HCT116 (cell line): ENCODE results near the gene CA7.

Experiments used
- CBX3 ChIP-seq: IDR thresholded peaks from 2 replicates; pipeline ENCODE4 v1.6.1; 2012; ENCODE audit warnings: low read depth
- CTCF ChIP-seq, 3 experiments: fragments of 200-600 bp in 1 of 3; sonication (generic) in 1 of 3; IDR thresholded peaks in 2 of 3; conservative IDR thresholded peaks in 1 of 3; 2 replicates each; pipeline ENCODE4 v1.5.1; 2012 to 2017; ENCODE audit warnings: low read depth in 2 of 3, low read length in 2 of 3, antibody characterized with exemption in 1 of 3, borderline replicate concordance in 1 of 3, control low read depth in 1 of 3, mild to moderate bottlenecking in 1 of 3, mixed read lengths in 1 of 3, mixed run types in 1 of 3, moderate library complexity in 1 of 3; ENCODE audit not compliant: insufficient read depth in 1 of 3
- ELF1 ChIP-seq: IDR thresholded peaks from 2 replicates; pipeline ENCODE4 v1.6.1; 2012; ENCODE audit warnings: low read depth, borderline replicate concordance
- EZH2 ChIP-seq: fragments of 200-600 bp; sonication (generic); IDR thresholded peaks from 2 replicates; pipeline ENCODE4 v1.6.1; 2017; ENCODE audit warnings: antibody characterized with exemption, mixed run types
- MAX ChIP-seq: IDR thresholded peaks from 2 replicates; pipeline ENCODE4 v1.6.1; 2012
- POLR2A ChIP-seq: IDR thresholded peaks from 2 replicates; pipeline ENCODE4 v1.7.0; 2011; ENCODE audit warnings: borderline replicate concordance; ENCODE audit not compliant: insufficient read depth, insufficient read length; ENCODE audit errors: extremely low read depth
- POLR2AphosphoS5 ChIP-seq: IDR thresholded peaks from 2 replicates; pipeline ENCODE4 v1.6.1; 2011; ENCODE audit warnings: mild to moderate bottlenecking, low read depth, low read length, moderate library complexity
- RAD21 ChIP-seq: IDR thresholded peaks from 2 replicates; pipeline ENCODE4 v1.6.1; 2012; ENCODE audit warnings: low read depth, mild to moderate bottlenecking
- REST ChIP-seq: IDR thresholded peaks from 2 replicates; pipeline ENCODE4 v1.6.1; 2012; ENCODE audit warnings: low read depth
- SP1 ChIP-seq: IDR thresholded peaks from 2 replicates; pipeline ENCODE4 v1.6.1; 2012; ENCODE audit warnings: low read depth
- SRF ChIP-seq: IDR thresholded peaks from 2 replicates; pipeline ENCODE4 v1.6.1; 2012; ENCODE audit warnings: low read depth
- TCF7L2 ChIP-seq: IDR thresholded peaks from 2 replicates; pipeline ENCODE4 v1.7.0; 2011; ENCODE audit warnings: borderline replicate concordance, inconsistent platforms; ENCODE audit not compliant: insufficient read depth, insufficient read length; ENCODE audit errors: extremely low read depth
- YY1 ChIP-seq: IDR thresholded peaks from 2 replicates; pipeline ENCODE4 v1.6.1; 2011; ENCODE audit warnings: low read length, low read depth, moderate library complexity, mild to moderate bottlenecking; ENCODE audit not compliant: insufficient replicate concordance; ENCODE audit errors: extremely low read depth
- TF ChIP-seq, protein P1 (sequence below): IDR thresholded peaks from 2 replicates; pipeline ENCODE4 v1.6.1; 2012

GRCh38 chr16:66798161-66798560 lies 46.1 kb upstream of the CA7 start:
- TF ChIP-seq EZH2 = no peak
- TF ChIP-seq YY1 = no peak
- TF ChIP-seq CTCF (IDR thresholded peaks at IDR 0.05 in 2 of 3, conservative IDR thresholded peaks at IDR 0.05 in 1 of 3; ENCODE audit: borderline replicate concordance in 1 of 3, insufficient read depth in 1 of 3, low read depth in 2 of 3, low read length in 2 of 3) = no peak
- TF ChIP-seq REST = no peak
- TF ChIP-seq SRF = no peak
- TF ChIP-seq TCF7L2 = no peak
- no peak for TF ChIP-seq RAD21
- no peak for TF ChIP-seq CBX3
- no peak for TF ChIP-seq POLR2AphosphoS5
- no peak for TF ChIP-seq POLR2A
- no peak for TF ChIP-seq ELF1
- TF ChIP-seq, protein P1, sequence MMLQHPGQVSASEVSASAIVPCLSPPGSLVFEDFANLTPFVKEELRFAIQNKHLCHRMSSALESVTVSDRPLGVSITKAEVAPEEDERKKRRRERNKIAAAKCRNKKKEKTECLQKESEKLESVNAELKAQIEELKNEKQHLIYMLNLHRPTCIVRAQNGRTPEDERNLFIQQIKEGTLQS = no peak
- no peak for TF ChIP-seq SP1
- TF ChIP-seq MAX = no peak
